CD1c-positive myeloid dendritic cell (primary cell): ENCODE results near the gene TMEM225.
"Not testable (repeated sequence)": the region's sequence is repeated elsewhere in the genome, so short reads cannot be mapped to it uniquely, and the experiment has no call there.

Experiments used
- DNase-seq: peaks from one replicate; pipeline ENCODE4 v3.0.0-alpha.2; 2016; ENCODE audit errors: extremely low spot score

TMEM225 gene, protein sequence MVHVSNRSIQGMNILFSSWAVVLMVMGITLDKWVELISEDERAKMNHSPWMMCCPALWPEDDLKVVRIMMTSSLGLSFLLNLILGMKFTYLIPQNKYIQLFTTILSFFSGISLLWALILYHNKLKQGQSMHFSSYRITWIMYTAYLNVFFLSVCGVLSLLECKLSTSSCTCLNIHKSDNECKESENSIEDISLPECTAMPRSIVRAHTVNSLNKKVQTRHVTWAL

DNA sequence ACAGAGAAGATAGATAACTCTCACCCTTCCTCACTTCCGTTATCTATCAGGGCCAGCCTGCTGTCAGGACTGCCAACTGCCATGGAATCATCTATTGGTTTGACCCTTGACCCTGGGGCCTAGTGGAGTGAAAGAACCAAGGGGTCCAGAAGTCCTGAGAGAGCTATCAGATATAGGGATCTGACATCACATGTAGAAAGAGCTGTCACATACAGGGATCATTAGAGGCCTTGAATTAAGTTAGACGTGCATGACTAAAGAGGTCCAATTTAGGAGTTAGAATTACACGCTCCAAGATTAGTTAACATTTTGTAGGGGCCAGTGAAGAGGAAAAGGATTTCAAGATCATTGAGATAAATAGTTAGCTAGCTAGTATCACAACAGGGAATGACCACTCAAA, at the start of gene TMEM225:
Gene TMEM225 (minus strand): TSS at position 101 of the 400 bp plus-strand sequence. CDS start 245 bp downstream, outside the sequence.
- DNase-seq: no peak

DNA sequence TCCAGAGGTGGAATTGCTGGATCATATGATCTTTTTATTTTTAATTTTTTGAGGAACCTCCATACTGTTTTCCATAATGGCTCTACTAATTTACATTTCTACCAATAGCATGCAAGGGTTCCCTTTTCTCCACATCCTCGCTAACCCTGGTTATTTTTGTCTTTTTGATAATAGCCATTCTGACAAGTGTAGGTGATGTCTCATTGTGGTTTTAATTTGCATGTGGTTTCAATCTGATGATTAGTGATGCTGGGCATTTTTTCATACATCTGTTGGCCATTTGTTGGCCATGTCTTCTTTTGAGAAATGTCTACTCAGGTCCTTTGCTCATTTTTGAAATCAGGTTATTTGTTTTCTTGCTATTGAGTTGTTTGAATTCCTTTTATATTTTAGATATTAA, 38.6 kb upstream of the TMEM225 start:
- no peak for DNase-seq

GRCh38 chr11:123920943-123921342, 35.5 kb upstream of the TMEM225 start:
- no peak for DNase-seq

DNA sequence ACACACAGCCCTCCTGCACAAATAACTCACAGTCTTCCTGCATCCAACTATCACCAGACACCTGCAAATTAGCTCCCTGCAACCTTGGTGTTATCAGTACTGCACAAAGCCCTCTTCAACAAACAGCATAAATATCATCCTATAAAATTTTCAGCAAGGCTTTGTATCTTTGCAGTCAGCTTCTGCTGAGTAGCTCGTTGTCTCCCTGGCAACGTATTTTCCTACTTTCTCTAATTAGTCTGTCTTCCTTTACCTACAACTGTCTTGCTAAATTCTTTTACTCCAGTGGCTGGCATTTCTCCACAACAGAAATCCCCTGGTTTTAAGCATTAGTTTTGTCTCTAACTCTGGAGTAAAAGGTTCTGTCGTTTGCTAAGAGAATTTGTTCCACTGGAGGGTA, 20.4 kb upstream of the TMEM225 start:
- DNase-seq: no peak

GRCh38 chr11:123904932-123905331, 19.5 kb upstream of the TMEM225 start:
- DNase-seq: no peak

DNA sequence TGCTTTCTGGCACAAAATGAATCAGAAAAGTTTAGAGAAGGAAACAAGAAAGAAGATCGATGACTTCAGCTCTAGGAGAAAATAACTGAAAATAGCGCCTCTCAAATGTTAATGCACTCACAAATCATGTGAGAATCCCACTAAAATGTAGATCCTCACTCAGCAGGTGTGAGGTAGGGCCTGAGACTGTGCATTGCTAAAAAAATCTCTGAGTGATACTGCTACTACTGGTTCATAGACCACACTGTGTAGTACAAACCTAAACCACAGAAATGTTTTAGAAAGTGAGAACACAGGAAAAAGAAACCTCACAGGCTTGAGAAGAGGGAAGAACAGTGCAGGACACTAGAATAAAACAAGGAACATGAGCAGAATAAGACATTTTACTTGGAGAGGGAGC, 18.5 kb upstream of the TMEM225 start:
- no peak for DNase-seq

DNA sequence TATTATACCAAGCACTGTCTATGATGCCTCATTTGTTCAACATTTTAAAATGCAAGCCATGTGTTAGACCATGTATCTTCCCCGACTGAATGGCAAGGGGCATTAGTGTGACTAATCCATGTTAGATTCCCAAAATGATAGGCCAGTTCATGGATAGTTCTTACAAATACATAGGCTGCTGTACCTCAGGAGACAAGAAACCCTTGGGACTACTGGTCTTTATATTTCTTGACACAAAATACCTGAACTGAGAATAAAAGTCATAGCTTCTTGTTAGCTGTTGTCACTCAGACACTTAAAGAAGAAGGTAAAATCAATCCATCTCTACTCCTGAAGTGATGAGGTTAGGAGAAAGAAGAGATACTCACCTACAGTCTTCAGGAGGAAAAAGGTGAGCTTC, 16.4 kb upstream of the TMEM225 start, which contains the start of gene OR8D4:
Gene OR8D4 (plus strand): TSS at position 301 of the 400 bp plus-strand sequence. CDS start 4,265 bp downstream, outside the sequence.
- DNase-seq: no peak

DNA sequence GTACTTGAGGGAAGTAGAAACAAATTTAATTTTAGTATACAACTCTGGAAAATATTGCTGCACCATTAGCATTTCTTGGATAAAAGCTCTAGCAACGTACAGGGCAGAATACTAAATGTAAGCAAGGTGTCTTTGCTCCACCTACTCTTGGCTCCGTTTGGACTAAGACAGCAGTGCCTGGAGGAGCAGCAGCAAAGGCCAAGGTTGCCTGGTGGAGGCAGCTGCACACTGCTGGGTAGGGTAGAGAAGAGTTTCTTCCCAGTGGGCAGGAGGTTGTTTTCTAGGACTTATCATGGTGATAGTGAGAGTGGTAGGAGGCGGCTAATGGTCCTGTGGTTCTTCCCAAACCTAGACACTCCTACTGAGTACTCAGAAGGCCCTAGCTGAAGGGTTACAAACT, 14.3 kb upstream of the TMEM225 start:
- DNase-seq: no peak

DNA sequence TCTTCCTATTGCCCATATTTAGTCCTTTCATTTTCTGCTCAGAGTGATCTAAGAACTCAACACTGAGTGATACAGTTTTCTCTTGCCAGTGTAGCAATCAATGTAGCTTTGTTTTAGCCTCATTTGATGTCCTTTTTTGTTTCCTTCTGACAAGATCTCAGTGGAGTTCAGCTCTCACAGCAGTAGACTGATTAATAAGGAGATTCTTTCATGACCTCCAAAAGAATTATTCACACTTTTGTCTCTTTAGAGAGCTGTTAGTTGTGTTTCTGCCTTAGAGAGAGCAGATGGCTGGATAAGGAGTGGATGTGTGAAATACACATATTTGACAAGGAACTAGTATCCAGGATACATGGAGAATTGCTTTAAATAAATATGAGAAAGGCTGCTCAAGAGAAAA, 6.6 kb upstream of the TMEM225 start:
- DNase-seq: no peak

- no peak for DNase-seq
Observed at GRCh38 chr11:123880912-123881311, 4.6 kb downstream of the TMEM225 start.

- not testable (repeated sequence) for DNase-seq
Observed at GRCh38 chr11:123867795-123868194, 17.7 kb downstream of the TMEM225 start.

DNA sequence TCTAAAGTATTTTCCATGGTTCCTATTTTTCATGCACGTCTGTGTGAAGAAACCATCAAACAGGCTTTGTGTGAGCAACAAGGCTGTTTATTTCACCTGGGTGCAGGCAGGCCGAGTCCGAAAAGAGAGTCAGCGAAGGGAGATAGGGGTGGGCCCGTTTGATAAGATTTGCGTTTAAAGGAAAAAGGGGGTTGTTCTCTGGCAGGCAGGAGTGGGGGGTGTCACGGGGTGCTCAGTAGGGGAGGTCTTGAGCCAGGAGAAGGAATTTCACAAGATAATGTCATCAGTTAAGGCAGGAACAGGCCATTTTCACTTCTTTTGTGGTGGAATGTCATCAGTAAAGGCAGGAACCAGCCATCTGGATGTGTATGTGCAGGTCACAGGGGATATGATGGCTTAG, 20.2 kb downstream of the TMEM225 start:
- not testable (repeated sequence) for DNase-seq

DNA sequence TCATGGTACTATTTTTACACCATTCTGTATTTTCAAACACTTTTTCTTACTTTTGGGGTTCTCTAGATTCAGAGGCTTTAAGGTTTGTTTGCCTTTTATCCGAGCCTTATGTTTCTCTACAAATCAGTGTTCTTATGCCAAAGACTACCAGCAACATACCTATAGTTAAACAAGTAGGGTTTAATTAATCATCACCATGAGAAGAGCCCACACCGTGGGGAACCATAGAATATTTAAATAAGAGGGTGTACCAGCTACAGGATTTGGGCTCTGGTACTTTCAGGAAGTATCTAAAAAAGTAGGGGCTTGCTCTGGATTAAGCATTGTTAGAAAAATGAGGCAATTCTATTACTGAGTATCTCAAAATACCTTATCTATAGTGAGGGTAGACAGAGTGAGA, 25.7 kb downstream of the TMEM225 start:
- no peak for DNase-seq

- DNase-seq: no peak
Observed at GRCh38 chr11:123856444-123856843, 29.0 kb downstream of the TMEM225 start.

DNA sequence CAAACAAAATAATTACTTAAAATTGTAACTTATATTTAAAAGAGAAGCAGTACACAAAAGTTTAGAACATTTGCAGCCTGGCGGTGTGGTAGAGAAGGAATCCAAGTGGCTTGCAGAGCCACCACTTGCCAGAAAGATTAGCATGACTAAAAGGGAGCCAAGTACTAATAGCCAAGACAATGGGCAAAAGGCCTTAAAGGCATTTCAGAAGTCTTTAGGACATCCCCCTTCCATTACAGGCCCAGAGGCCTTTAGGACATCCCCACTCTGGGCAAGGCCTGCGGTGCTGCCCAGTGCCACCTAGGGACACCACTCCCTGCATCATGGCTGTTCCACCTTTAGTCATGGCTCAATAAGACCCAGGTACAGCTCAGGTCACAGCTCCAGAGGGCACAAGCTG, 32.4 kb downstream of the TMEM225 start:
- no peak for DNase-seq

GRCh38 chr11:123852321-123852720, 33.1 kb downstream of the TMEM225 start:
- no peak for DNase-seq

- DNase-seq: no peak
Observed at GRCh38 chr11:123851110-123851509, 34.4 kb downstream of the TMEM225 start.

DNA sequence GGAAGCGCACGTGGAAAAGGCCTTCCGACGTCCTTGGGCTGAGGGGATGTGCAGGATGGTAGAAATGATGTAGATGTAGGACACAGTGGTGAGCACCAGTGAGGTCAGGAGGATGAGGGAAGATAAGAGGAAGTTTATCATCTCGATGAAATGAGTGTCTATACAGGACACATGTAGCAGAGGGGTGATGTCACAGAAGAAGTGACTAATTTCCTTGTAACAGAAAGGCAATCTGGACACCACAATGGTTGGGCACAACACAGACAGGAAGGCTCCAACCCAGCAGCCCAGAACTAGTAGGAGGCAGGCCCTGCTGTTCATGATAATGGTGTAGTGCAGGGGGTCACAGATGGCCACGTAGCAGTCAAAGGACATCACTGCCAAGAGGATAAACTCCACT, 44.3 kb downstream of the TMEM225 start:
- DNase-seq: no peak

GRCh38 chr11:123839131-123839530, 46.3 kb downstream of the TMEM225 start:
- DNase-seq: no peak

GRCh38 chr11:123838659-123839058, 46.8 kb downstream of the TMEM225 start:
- no peak for DNase-seq

DNA sequence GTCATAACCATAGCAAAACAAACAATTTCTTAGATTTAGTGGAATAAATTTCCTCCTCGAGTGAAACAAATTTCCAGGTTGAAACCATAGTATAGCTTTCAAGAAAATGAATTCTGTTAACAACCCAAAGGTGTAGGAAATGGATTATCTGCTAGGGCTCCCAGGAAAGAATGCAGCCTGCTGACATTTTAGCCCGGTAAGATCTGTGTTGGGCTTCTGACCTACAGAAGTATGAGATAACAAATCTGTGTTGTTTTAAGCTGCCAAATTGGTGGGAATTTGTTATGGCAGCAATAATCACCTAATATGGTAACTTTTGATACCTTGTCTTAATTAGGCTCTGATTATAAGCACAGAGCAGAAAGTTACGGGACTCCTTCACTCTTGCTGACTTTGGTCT, 47.3 kb downstream of the TMEM225 start:
- no peak for DNase-seq

- DNase-seq: no peak
Observed at GRCh38 chr11:123833095-123833494, 52.4 kb downstream of the TMEM225 start.
